ENCODE data around the gene PPP1R12C. TPM values are rescaled to one million over a fixed set of nuclear protein-coding genes. Genes with fewer than 3 reads are reported as not detected.

The PPP1R12C gene
- total RNA-seq, 2 donors from 2014 or later = 81.2 to 135 TPM

DNA sequence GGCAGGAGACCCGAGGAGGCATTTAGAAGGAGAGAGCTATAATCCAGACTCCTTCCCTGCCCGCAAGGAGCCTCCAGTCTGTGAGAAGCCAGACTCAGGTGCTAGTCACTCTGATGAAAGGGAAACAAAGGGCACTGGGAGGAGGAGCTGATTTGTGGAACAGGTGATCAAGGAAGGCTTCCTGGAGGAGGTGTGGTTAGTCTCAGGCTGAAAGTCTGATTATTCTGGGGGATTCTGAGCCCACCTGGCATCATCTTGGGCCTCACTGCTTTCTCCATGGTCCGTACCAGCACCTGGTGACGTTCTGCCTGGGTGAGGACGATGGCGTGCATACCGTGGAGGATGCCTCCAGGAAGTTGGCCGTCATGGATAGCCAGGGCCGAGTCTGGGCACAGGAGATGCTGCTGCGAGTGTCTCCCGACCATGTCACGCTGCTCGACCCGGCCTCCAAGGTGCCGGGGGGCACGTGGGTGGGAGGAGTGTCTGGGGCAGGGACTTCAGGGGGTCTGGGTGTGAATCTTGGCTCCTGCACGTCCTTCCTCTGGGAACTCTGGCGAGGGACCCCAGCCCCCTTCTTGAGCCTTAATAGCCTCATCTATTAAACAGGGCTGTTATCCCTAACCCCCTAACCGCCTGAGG lies 37.9 kb downstream of the PPP1R12C start:
- H3K27ac ChIP-seq = no peak overlapping the region
- H3K27me3 ChIP-seq = peaks cover 0 to 22% of the 10 kb centered on the region in 2 donors
- H3K4me3 ChIP-seq = no peak overlapping the region
- H3K36me3 ChIP-seq (replicated peaks in 1 of 2; ENCODE audit: insufficient read depth in 1 of 2, low read depth in 2 of 2) = no peaks in the 10 kb centered on the region
- no peaks in the 10 kb centered on the region for H3K9me3 ChIP-seq
- WGBS, 2 donors = 87 to 94% methylated on average over 18 to 19 of the region's 19 CpGs
- H3K4me1 ChIP-seq = peaks cover 32% of the 10 kb centered on the region
- TF ChIP-seq, protein P1, sequence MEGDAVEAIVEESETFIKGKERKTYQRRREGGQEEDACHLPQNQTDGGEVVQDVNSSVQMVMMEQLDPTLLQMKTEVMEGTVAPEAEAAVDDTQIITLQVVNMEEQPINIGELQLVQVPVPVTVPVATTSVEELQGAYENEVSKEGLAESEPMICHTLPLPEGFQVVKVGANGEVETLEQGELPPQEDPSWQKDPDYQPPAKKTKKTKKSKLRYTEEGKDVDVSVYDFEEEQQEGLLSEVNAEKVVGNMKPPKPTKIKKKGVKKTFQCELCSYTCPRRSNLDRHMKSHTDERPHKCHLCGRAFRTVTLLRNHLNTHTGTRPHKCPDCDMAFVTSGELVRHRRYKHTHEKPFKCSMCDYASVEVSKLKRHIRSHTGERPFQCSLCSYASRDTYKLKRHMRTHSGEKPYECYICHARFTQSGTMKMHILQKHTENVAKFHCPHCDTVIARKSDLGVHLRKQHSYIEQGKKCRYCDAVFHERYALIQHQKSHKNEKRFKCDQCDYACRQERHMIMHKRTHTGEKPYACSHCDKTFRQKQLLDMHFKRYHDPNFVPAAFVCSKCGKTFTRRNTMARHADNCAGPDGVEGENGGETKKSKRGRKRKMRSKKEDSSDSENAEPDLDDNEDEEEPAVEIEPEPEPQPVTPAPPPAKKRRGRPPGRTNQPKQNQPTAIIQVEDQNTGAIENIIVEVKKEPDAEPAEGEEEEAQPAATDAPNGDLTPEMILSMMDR (IDR thresholded peaks at IDR 0.05) = no peak
- no peak for TF ChIP-seq POLR2A (IDR thresholded peaks at IDR 0.05)
- intact Hi-C loops (cut with DNase I) = no loop called here
- ATAC-seq (no peak), DNase-seq (no peak)

DNA sequence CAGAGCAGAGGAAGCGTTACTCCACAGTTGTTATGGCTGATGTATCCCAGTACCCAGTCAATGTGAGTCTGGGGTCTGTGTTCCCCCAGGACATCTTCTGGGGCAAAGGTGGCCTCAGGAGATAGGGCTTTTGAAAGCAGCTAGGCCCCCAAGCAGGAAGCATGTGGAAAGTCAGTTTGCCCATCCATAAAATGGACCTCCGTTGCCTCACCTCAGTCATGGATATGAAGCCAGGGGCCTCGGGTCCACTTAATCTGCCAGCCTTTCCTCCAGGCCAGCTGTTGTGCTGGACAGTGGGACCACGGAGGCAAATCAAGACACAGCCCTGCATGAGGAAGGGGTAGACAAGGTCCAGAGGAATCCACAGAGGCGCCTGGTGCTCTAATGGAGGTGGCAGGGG lies 38.4 kb downstream of the PPP1R12C start:
- Histone ChIP-seq H3K4me3 (no peak overlapping the region), H3K27ac (no peak overlapping the region), H3K27me3 (peaks cover 0 to 22% of the 10 kb centered on the region in 2 donors), H3K4me1 (peaks cover 32% of the 10 kb centered on the region), H3K36me3 (replicated peaks in 1 of 2; ENCODE audit: insufficient read depth in 1 of 2, low read depth in 2 of 2) (no peaks in the 10 kb centered on the region), H3K9me3 (no peaks in the 10 kb centered on the region)
- 83 to 91% methylated on average over 4 to 5 of the region's 5 CpGs for WGBS, 2 donors
- DNase-seq (no peak), ATAC-seq (no peak)
- TF ChIP-seq, protein P1 (IDR thresholded peaks at IDR 0.05) = no peak
- no peak for TF ChIP-seq POLR2A (IDR thresholded peaks at IDR 0.05)
- intact Hi-C loops (cut with DNase I) = no loop called here

DNA sequence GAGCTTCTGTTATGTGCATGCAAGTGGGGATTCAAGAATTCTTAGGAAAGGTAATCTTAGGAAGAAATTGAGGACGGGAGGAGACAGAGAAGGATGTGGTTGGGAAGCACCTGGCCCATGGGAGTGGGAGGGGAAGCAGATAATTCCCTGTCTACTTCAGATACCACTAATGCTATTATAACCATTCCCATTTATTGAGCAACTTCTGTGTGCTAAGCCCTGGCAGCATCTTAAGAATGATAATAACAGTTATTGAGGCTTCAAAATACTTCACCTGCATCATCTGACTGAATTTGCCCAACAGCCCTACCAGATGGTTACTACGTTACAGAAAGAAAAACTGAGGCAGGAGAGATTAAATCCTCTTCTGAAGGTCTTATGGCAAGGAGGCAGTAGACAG lies 40.3 kb downstream of the PPP1R12C start:
- intact Hi-C loops (cut with DNase I) = no loop called here
- TF ChIP-seq, protein P1 (IDR thresholded peaks at IDR 0.05) = no peak
- no peak for TF ChIP-seq POLR2A (IDR thresholded peaks at IDR 0.05)
- WGBS, 2 donors = 66 to 68% methylated on average over 2 of the region's 2 CpGs
- no peaks in the 10 kb centered on the region for H3K9me3 ChIP-seq
- H3K4me1 ChIP-seq = peaks cover 29% of the 10 kb centered on the region
- no peak for ATAC-seq
- peak overlapping the region in 1 of 4 donors; percentile 69 for H3K27ac ChIP-seq
- DNase-seq = no peak
- no peak overlapping the region for H3K4me3 ChIP-seq
- H3K36me3 ChIP-seq (replicated peaks in 1 of 2; ENCODE audit: insufficient read depth in 1 of 2, low read depth in 2 of 2) = no peaks in the 10 kb centered on the region
- H3K27me3 ChIP-seq = peaks cover 0 to 11% of the 10 kb centered on the region in 2 donors

DNA sequence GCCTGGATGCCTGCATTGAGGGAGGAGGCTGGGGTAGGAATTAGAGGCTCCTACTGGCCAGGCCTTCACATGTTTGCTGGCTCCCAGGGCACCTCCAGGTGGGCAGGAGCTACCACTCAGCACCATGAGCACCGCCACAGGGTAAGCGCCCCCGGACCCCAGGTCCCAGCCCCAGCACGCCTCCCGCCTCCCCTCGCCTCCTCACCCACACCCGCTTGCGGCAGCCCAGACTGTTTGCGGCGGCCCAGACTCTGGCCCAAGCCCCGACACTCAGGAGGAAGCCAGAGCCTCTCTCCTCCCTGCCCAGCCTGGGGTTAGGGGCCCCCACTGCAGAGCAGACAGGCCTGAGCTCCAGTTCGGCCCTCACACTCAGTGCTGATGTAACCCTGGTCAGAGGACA lies 41.1 kb downstream of the PPP1R12C start:
- H3K36me3 ChIP-seq (replicated peaks in 1 of 2; ENCODE audit: insufficient read depth in 1 of 2, low read depth in 2 of 2) = no peaks in the 10 kb centered on the region
- TF ChIP-seq, protein P1 (IDR thresholded peaks at IDR 0.05) = no peak
- TF ChIP-seq POLR2A (IDR thresholded peaks at IDR 0.05) = no peak
- no peak overlapping the region for H3K4me3 ChIP-seq
- H3K27ac ChIP-seq = peak overlapping the region in 3 of 4 donors; percentile 69 to 74 (median 70)
- H3K27me3 ChIP-seq = peaks cover 0 to 5% of the 10 kb centered on the region in 2 donors
- WGBS, 2 donors = 52% methylated on average over 6 of the region's 12 CpGs; no CpG with 5 or more reads in 1 of the 2 donors
- H3K9me3 ChIP-seq = no peaks in the 10 kb centered on the region
- intact Hi-C loops (cut with DNase I) = no loop called here
- ATAC-seq = no peak
- H3K4me1 ChIP-seq = peaks cover 25% of the 10 kb centered on the region
- no peak for DNase-seq

Data from body of pancreas (tissue), 4 donors.